Activated effector memory CD4-positive, alpha-beta T cell treated with Interleukin-2 at 50 U/mL for 16 hours (primary cell): Measurements from ENCODE around the gene KLF16.
"Not testable (repeated sequence)": the region's sequence is repeated elsewhere in the genome, so short reads cannot be mapped to it uniquely, and the experiment has no call there.

Experiments
- DNase-seq: peaks from one replicate; pipeline ENCODE4 v3.0.0-alpha.2; 2020

KLF16 gene

DNA sequence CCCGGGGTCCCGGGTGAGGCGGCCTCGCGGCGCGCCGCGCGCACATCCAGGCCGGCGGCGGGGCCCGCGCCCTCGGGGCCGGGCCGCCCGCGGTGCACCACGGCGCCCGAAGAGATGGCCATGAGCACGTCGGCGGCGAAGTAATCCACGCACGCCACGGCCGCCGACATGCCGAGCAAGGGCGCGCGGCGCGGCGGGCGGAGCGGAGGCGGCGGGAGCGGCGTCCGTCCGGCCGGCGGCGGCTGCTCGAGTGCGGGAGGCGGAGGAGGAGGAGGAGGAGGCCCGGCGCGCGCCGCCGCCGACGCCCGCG lies at the start of gene KLF16:
TSS of gene KLF16 (minus strand) at position 252 of the 310 bp plus-strand sequence. CDS start at position 170, 82 bp downstream.
- no peak for DNase-seq

DNA sequence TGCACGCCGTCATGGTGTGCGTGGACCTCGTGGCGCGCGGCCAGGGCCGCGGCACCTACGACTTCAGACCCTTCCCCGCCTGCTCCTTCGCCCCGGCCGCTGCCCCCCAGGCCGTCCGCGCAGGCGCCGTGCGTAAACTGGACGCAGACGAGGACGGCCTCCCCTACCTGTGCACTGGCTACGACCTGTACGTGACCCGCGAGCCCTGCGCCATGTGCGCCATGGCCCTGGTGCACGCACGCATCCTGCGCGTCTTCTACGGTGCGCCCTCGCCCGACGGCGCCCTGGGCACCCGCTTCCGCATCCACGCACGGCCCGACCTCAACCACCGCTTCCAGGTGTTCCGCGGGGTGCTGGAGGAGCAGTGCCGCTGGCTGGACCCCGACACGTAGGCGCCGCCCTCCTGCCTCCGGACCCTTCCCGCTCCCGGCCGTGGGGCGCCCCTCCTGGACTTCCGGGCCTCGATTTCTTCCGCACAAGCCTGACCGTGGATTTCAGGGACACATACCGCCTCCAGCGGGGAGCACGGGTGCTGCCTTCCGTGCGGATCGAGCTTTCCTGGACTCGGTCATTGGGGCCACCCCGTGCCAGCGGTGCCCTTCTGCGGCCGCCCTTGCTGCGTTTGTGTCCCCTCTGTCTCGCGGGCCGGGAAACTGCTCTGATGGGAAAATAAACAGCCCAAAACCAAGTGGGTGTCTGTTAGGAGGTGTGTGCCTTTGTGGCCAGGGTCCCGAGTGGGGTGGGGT lies 49.6 kb upstream of the KLF16 start:
- no peak for DNase-seq

DNA sequence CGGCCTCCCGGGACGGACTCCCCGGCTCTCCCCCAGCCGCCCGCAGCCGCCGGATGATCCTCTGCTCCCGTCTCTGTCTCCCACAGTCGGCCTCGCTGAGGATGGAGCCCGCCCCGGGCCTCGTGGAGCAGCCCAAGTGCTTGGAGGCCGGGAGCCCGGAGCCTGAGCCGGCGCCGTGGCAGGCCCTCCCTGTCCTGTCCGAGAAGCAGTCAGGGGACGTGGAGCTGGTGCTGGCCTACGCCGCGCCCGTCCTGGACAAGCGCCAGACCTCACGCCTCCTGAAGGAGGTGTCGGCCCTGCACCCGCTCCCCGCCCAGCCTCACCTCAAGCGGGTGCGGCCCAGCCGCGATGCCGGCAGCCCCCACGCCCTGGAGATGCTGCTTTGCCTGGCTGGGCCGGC lies 48.6 kb upstream of the KLF16 start:
- DNase-seq: no peak

DNA sequence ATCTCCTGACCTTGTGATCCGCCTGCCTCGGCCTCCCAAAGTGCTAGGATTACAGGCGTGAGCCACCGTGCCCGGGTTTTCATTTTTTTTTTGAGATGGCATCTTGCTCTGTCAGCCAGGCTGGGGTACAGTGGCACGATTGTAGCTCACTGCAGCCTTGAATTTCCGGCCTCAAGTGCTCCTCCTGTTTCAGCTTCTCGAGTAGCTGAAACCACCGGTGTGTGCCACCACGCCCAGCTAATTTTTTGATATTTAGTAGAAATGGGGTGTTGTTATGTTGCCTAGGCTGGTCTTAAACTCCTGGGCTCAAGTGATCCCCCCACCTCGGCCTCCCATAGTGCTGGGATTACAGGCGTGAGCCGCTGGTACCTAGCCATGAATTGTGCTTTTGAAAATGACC lies 47.7 kb upstream of the KLF16 start:
- DNase-seq: no peak

DNA sequence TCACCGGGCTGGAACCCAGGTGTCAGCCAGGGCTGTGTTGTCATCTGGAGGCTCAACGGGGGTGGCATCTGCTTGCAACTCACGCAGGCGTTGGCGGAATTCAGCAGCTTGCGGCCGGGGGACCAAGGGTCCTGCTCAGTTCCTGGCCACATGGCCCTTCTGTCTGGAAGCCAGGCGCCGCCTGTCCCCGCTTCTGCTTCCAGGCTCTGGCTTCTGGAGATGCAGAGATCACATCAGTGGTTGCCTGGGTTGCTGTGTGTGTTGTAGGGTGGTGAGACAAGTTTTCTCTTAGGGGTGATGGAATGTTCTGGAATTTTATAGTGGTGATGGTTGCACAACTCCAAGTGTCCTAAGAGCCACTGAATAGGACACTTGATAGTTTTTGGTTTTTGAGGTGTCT lies 46.8 kb upstream of the KLF16 start:
- no peak for DNase-seq

DNA sequence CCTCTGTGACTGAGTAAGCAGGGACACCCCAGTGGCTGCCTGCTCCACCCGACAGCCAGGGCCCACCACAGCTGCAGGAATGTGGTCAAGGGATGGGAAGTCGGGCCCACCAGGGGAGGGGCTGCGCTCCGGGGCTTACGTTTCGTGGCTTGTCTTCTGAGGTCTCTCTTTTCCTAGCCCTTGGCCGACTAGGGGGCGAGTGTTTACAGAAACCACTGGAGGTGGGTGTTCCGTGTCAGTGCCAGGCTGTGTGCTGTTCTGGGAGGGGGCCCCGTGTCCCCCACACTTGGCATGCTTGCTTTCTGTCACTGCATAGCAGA lies 46.3 kb upstream of the KLF16 start:
- no peak for DNase-seq

DNA sequence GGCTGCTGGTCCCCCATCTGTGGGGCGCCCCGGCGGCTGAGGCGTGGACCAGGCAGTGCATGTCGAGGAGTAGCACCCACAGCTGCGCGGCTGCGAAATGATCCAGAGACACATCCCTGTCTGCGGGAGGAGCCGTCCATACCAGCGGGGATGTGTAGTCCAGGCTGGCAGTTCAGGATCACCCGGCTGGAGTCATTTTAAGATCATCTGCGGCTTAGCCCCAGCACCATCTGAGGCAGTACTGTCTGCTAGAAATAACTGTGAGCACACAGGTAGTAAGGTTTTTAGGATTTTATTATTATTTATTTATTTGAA lies 44.9 kb upstream of the KLF16 start:
- DNase-seq: no peak

DNA sequence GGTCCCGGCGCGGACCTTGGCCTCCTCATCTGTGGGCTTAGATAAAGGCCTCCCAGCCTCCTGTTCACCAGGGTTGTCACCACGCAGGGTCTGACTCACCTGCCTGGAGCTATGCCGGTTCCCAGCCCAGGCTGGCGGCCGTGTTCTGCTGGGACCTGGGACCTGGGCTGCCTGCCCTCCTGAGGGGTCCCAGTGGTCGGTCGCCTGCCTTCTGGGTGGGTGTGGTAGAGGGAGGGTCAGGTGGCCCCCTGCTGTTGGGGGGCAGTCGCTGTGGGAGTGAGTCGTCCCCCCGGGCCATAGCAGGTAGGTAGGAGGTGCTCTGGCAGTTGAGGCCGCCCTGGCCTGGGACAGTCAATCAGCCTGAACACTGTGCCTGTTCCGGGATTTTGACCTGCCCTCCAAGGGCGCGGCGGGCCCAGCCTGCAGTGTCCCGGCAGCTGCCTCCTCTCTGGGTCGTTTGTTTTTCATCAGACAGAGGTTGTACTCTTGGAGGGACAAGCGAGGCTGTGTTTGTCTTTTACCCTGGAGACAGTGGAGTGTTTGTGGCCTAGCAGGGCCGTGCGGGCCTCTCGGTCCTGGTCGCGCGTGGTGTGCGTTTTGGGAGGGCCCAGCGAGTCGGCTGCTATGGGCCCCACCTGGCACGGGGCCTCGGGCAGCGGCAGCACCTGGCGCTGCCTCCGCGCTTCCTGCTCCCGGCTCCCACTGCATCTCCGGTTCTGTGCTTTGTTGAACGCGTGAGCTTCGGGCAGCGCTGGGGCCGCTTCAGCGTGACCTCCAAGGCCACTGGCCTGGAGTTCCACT lies 44.4 kb upstream of the KLF16 start:
- DNase-seq: no peak

DNA sequence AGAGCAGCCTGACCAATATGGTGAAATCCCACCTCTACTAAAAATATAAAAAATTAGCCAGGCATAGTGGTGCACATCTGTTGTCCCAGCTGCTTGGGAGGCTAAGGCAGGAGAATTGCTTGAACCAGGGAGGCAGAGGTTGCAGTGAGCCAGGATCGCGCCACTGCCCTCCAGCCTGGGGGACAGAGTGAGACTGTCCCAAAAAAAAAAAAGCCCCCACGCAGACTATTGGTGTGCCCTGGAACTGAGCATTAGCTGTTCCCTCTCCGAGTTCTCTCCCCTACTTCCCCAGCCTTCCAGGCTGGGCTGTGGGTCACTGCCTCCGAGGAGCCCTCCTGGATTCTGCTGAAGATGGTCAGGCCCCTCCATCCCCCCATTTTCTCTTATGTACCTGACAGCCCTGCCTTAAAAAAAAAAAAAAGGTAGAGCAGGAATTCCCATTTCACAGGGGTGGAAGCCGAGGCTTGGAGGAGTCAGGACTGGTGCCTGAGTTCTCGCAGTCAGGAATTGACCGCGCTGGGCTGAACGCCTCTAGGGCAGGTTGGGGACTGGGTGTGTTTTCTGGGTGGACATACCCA lies 43.7 kb upstream of the KLF16 start:
- DNase-seq: no peak

DNA sequence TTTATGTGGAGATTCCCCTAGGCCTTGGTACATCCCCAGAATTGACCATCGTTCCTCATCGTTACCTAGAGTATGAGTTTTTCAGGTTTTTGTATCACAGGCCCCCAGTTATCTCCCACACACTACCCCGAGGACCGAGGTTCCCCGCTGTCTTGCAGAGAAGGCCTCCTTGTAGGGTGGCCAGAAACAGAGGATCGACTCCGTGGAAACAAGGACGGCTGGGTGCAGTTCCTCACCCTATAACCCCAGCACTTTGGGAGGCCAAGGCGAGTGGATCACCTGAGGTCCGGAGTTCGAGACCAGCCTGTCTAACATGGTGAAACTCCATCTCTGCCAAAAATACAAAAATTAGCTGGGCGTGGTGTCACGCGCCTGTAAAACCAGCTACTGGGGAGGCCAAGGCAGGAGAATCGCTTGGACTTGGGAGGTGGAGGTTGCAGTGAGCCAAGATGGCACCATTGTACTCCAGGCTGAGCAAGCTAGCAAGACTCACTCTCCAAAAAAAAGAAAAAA lies 42.5 kb upstream of the KLF16 start:
- no peak for DNase-seq

DNA sequence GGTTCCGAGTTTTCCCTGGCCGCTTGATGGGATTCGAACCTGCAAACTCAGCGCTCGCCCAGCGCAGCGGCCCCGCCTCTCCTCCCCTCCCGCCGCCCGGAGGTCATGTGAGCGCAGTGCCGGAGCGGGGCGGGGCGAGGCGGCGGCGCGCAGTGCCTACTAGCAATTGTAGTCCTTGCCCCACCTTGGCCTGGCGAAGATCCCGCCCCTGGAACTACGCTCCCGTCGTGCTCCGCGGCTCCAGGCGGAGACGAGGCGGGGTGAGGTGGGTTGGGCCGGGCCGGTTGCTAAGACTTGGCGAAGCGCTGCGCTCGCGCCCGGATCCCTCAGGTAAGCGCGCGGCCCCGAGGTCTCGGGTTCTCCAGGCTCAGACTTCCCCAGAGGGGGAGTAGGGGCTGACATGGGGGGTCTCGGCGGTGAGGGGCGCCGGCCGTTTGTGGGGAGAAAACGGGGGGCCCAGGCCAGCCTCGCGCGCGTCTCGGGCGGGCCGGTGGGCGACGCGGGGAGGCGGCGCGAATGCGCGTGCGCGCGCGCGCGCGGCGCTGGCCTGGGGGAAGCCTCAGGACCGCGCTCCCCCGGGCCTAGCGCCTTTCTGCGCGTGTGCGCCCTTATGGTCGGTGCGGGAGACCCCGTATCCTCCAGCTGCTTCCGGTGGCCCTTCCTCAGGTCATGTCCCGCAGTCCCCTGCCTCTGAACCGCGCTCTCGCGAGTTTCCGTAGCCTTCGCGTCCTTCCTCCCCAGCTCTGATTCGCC lies 41.9 kb upstream of the KLF16 start, which contains the start of the genes ADAT3 and SCAMP4:
TSS of gene ADAT3 (plus strand) at position 290 of the 753 bp plus-strand sequence. CDS start 6,649 bp downstream, outside the sequence.
TSS of gene SCAMP4 (plus strand) at position 290 of the 753 bp plus-strand sequence. CDS start 9,621 bp downstream, outside the sequence.
- DNase-seq: peak; percentile 99

DNA sequence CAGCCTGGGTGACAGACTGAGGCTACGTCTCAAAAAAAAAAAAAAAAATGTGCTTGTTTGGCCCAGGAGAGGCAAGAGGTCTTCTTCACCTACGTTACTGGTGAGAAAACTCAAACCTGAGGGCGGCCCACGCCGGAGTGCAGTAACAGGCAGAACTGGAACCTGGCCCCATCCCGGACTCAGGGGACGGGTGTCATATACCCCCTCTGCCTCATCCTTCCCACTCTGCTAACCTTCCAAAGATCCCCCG lies 41.4 kb upstream of the KLF16 start:
- DNase-seq: no peak

DNA sequence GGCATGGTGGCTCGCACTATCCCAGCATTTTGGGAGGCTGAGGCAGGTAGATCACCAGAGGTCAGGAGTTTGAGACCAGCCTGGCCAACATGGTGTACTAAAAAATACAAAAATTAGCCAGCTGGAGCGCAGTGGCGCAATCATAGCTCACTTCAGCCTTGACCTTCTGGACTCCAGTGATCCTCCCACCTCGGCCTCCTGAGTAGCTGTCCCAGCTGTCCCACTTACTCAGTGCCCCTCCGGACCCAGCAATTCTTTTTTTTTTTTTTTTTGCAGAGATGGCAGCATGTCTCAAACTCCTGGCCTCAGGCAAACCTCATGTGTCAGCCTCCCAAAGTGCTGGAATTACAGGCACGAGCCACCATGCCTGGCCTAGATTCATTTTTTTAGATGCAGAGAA lies 39.5 kb upstream of the KLF16 start:
- no peak for DNase-seq

DNA sequence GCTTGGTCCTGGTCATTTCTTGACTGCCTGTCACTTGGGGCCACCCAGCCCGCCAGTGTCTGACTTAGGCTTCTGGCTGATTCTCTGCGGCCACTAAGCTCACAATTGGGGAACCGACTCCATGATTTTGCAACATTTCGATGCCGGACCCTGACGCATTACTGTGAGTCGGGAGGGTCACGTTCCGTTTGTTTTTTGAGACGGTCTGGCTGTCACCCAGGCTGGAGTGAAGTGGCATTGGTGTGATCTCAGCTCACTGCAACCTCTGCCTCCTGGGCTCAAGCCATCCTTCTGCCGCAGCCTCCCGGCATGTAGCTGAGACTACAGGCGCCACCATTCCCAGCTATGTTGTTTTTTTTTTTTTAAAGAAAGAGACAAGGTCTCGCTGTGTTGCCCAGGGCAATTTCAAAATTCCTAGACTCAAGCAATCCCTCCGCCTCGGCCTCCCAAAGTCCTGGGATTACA lies 38.6 kb upstream of the KLF16 start:
- DNase-seq: no peak

DNA sequence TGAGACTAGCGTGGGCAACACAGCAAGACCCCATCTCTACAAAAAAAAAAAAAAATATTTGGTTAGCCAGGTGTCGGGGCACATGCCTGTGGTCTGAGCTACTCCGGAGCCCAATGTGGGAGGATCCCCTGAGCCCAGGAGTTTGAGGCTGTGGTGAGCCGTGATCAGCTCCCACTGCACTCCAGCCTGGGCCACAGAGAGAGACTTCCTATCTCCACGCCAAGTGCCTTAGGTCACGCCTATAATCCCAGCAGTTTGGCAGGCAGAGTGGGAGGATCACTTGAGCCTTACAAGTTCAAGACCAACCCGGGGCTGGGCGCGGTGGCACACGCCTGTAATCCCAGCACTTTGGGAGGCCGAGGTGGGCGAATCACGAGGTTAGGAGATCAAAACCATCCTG lies 33.1 kb upstream of the KLF16 start:
- DNase-seq: no peak

DNA sequence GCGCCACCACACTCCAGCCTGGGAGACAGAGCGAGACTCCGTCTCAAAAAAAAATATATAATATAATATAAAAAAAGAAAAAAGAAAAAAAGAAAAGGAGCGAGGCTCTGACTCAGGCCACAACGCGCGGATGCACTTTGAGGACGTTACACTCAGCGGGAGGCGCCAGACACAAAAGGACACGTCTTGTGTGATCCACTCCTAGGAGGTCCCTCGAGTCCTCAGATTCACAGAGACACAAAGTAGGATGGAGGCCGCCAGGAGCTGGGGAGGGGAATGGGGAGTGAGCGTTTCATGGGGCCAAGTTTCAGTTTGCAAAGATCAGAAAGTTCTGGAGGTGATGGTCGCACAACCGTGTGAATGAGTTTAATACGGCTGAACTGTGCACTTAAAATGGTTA lies 30.4 kb upstream of the KLF16 start:
- no peak for DNase-seq

DNA sequence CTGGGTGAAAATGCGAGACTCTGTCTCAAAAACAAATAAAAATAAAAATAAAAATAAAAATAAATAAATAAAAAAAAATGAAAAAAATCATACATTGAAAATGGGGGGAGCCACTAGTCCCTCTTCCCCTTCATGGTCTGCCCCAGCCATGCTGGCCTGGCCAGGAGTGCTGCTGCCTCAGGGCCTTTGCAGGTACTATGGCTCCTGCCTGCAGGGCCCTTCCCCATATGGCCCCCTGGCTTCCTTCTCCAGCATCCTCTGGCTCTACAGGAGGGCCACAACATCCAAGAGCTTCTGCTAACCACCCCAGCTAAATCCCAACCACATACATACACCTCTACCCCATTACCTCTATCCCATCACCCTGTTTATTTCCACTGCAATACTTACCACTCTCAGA lies 26.5 kb upstream of the KLF16 start:
- no peak for DNase-seq

DNA sequence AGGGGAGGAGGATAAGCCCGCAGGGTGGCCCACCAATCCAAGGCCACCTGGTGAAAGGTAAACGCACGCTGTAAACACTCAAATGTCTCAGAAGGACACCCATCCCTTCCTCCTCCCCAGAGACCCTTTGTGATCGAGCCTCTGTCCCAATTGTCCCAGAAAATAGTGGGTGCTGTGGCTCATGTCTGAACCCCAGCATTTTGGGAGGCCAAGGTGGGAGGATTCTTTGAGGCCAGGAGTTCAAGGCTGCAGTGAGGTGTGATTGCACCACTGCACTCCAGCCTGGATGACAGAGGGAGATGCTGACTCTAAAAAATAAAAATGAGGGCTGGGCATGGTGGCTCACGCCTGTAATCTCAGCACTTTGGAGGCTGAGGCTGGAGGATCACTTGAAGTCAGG lies 25.0 kb upstream of the KLF16 start:
- DNase-seq: no peak

DNA sequence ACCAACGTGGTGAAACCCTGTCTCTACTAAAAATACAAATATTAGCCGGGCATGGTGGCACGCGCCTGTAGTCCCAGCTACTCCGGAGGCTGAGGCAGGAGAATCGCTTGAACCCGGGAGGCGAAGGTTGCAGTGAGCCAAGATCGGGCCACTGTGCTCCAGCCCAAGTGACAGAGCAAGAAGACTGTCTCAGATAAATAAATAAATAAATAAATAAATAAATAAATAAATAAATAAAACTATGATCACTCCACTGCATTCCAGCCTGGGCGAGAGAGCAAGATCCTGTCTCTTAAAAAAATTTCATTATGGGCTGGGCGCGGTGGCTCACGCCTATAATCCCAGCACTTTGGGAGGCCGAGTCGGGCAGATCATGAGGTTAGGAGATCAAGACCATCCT lies 23.0 kb upstream of the KLF16 start:
- DNase-seq: not testable (repeated sequence)

DNA sequence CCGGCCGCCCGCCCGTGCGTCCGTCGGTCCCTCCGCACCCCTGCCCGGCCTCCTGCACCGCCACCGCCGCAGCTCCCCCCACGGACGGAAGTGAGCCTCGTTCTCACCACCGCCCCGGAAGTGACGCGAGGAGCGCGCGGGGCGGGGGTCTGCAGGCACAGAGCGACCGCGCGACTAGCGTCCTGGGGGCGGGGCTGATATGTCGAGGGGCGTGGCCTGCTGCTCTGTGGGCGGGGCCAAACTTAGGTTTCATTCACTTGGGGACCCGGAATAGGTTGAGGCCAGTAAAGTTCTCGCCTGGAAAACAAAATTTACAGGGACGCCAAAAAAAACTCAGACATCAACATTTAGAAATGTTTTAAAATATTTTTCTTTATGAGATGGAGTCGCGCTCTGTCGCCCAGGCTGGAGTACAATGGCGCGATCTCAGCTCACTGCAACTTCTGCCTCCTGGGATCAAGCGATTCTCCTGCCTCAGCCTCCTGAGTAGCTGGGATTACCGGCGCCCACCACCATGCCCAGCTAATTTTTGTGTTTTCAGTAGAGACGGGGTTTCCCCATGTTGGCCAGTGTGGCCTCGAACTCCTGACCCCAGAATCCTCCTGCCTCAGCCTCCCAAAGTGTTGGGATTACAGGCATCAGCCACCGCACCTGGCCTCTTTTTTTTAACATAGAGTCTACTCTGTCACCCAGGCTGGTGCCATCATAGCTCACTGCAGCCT lies 22.2 kb upstream of the KLF16 start, which contains the start of gene ABHD17A:
TSS of gene ABHD17A (minus strand) at position 99 of the 722 bp plus-strand sequence. CDS start 3,930 bp downstream, outside the sequence.
- DNase-seq: peak; percentile 93

DNA sequence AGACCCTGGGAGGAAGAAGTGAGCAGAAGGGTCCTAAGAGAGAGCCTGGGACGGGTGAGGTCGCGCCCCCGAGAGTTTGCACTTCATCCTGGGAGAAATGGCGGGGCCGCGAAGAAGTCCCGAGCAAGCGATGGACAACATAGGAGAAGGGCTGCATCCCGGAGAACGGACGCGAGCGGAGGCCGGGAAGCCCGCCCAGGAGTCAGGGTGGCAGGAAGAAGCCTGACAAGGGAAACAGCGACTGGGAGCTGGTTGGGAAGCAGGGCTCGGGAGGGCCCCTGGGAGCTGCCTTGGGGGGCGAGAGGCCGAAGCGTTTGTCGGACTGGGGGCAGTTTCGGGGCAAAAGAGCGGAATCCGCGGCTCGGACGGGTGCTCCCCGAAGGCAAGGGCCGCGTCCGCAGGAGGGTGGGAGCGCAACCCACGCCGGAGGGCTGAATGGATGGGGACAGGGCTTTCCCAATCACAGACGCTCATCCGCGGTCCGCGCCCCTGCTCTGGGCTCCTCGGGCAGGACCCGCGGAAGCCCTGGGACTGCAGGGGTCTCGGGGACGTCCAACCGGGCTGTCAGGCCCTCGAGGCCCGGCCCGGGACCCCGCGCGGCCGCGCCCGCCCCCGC lies 21.4 kb upstream of the KLF16 start:
- DNase-seq: no peak

DNA sequence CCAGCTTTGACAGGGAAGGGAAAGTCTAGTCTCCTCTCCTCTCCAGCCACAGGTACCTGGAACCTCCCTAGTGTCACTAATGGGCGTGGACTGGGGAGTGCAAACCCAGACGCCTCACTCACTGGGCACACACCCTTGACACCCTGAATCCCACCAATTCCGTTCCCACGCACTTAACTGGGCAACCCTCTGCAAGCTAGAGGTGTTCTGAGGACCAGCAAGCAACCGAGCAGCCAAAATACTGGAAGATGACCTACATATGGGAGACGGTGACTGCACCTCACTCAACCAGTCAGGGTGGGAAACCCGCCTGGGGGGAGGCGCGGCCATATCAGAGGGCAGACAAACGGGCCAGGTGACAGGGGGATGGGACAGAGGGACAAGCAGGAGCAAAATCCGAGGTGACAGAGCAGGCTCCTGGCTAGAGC lies 20.9 kb upstream of the KLF16 start:
- DNase-seq: no peak
